Esophagus squamous epithelium (tissue), 5 donors: Measurements from ENCODE around the gene EIF3I. TPM values are rescaled to one million over a fixed set of nuclear protein-coding genes. Genes with fewer than 3 reads are reported as not detected.

Source experiments
- DNase-seq: peaks from one replicate; lab custom pipeline; 2025; lab: John Stamatoyannopoulos, UW
- H3K27ac ChIP-seq, 4 donors: fragments of 200-600 bp; sonication (generic); one replicate each; pipeline ENCODE4 v1.5.1; 2016 to 2019; ENCODE audit warnings: mild to moderate bottlenecking in 1 of 4
- H3K27me3 ChIP-seq, 4 donors: fragments of 200-600 bp; sonication (generic); 1 replicate in 3 of 4; 2 replicates in 1 of 4; pipeline versions ENCODE4 v1.5.1 to v1.6.0; 2017 to 2021; ENCODE audit warnings: antibody characterized with exemption in 1 of 4
- H3K36me3 ChIP-seq, 3 donors: fragments of 200-600 bp; sonication (generic); one replicate each; pipeline ENCODE4 v1.5.1; 2016 to 2019
- H3K4me1 ChIP-seq, 3 donors: fragments of 200-600 bp; sonication (generic); one replicate each; pipeline ENCODE4 v1.5.1; 2017 to 2019
- H3K4me3 ChIP-seq, 4 donors: fragments of 200-600 bp; sonication (generic); 1 replicate in 3 of 4; 2 replicates in 1 of 4; pipeline ENCODE4 v1.5.1; 2016 to 2019; ENCODE audit warnings: mild to moderate bottlenecking in 2 of 4, moderate library complexity in 1 of 4
- H3K9me3 ChIP-seq, 3 donors: fragments of 200-600 bp; sonication (generic); one replicate each; pipeline ENCODE4 v1.5.1; 2016 to 2019
- CTCF ChIP-seq, 6 experiments: fragments of 450-650 bp in 4 of 6; fragments of 200-600 bp in 2 of 6; sonication (generic) in 2 of 6; IDR thresholded peaks; one replicate each; pipeline ENCODE4 v1.5.1; 2016 to 2019; ENCODE audit warnings: antibody characterized with exemption in 6 of 6, mild to moderate bottlenecking in 4 of 6, moderate library complexity in 4 of 6
- POLR2A ChIP-seq, 4 donors: fragments of 450-650 bp; IDR thresholded peaks; one replicate each; pipeline ENCODE4 v1.6.1; 2017; ENCODE audit warnings: antibody characterized with exemption in 4 of 4, mild to moderate bottlenecking in 4 of 4, moderate library complexity in 3 of 4
- WGBS, 2 donors: methylation state at CpG; one replicate each; pipeline ENCODE4 v1.1.5; 2018; 5-methylcytosine and 5-hydroxymethylcytosine counted together
- intact Hi-C: fragments of 100-400 bp; cut with DNase I; formaldehyde crosslinking; loops from one replicate; pipeline ENCODE4 v1.15.0; 2022
- total RNA-seq, 4 donors: library from RNA; depleted of rRNA; stranded (reverse); fragments of >200 nt; gene quantifications; one replicate each; pipeline ENCODE4 v1.1.0, GENCODE V29; 2016
- donor health status: DM: yes; HTN: yes; CAD: no.

Gene EIF3I
- total RNA-seq, 4 donors from 2014 or later: 143 to 220 (median 202) TPM

- intact Hi-C loops: no loop called here
- Histone ChIP-seq H3K4me1 (peaks cover 0 to 5% (median 2%) of the 10 kb centered on the region in 3 donors), H3K4me3 (no peak overlapping the region), H3K36me3 (peaks cover 77 to 100% (median 86%) of the 10 kb centered on the region in 3 donors), H3K9me3 (no peaks in the 10 kb centered on the region), H3K27ac (no peak overlapping the region), H3K27me3 (no peaks in the 10 kb centered on the region)
- 93% methylated on average over 6 to 7 of the region's 8 CpGs for WGBS, 2 donors
- TF ChIP-seq POLR2A (IDR thresholded peaks at IDR 0.05) (no peak), CTCF (IDR thresholded peaks at IDR 0.05) (no peak)
- DNase-seq: no peak
Measured at GRCh38 chr1:32192220-32192948, 29.8 kb upstream of the EIF3I start.

DNA sequence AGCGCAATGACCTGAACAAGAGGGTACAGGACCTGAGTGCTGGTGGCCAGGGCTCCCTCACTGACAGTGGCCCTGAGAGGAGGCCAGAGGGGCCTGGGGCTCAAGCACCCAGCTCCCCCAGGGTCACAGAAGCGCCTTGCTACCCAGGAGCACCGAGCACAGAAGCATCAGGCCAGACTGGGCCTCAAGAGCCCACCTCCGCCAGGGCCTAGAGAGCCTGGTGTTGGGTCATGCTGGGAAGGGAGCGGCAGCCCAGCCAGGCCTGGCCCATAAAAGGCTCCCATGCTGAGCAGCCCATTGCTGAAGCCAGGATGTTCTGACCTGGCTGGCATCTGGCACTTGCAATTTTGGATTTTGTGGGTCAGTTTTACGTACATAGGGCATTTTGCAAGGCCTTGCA, 27.2 kb upstream of the EIF3I start:
- DNase-seq: no peak
- intact Hi-C loops: no loop called here
- WGBS, 2 donors: 80 to 83% methylated on average over 1 to 2 of the region's 6 CpGs
- Histone ChIP-seq H3K9me3 (no peaks in the 10 kb centered on the region), H3K4me1 (peaks cover 6 to 17% (median 10%) of the 10 kb centered on the region in 3 donors), H3K27ac (no peak overlapping the region), H3K27me3 (no peaks in the 10 kb centered on the region), H3K36me3 (peaks cover 55 to 85% (median 63%) of the 10 kb centered on the region in 3 donors), H3K4me3 (no peak overlapping the region)
- no peak for TF ChIP-seq CTCF (IDR thresholded peaks at IDR 0.05)
- TF ChIP-seq POLR2A (IDR thresholded peaks at IDR 0.05): no peak

DNA sequence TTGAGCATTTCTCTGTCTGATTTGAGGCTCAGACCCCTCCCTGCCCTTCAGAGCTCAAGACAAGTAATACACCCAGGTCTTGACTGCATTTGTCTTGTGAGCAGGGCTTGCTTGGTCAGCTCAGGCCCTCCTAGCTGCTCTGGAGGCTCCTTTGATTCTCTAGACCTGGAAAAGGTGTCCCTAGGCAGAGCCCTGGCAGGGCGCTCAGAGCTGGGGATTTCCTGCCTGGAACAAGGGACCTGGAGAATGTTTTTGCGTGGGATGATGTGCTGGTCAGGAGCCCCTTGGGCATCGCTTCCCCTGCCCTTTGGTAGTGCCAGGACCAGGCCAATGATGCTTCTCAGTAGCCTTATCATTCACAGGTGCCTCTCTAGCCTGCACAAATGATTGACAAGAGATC, 26.7 kb upstream of the EIF3I start:
- intact Hi-C loops: no loop called here
- no peak for TF ChIP-seq POLR2A (IDR thresholded peaks at IDR 0.05)
- TF ChIP-seq CTCF (IDR thresholded peaks at IDR 0.05): no peak
- H3K4me1 ChIP-seq: peaks cover 7 to 22% (median 13%) of the 10 kb centered on the region in 3 donors

DNA sequence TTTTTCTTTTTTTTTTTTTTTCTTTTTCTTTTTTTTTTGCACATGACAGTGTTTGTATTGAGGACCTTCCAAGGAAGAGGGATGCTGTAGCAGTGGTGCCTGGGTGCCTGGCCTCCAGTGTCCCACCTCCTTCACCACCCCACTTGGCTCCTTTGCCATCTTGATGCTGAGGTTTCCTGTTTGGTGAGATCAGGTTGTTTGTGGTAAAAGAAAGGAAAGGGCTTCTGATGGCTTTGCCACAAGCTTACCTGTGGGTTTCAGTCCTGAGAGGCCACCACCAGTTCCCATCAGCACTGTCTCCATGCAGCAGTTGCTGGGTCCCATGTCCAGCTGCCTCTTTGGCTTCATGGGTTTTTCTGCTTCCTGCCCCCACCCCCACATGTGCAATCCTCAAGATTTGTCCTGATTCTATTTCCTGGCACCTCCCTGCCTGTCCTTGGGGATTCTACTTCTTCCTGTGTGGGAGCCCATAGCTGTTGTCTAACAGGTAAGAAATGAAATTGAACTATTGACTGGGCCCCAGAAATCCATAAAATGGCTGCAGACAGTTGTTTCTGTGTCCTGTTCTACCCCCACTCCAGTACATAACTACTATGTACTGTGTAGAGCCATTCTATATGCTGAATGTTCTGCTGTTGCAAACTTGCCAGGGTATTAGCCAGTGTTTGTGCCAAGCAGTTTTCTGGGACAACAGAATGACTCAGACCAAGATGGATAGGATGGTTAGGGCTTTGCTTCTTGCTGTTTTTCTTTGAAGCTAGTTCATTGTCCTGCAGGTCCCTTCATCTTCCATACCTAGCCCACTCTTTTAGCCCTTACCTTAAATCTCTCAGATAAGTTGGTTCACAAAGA, 26.0 kb upstream of the EIF3I start:
- Histone ChIP-seq H3K27ac (no peak overlapping the region), H3K9me3 (no peaks in the 10 kb centered on the region), H3K36me3 (peaks cover 49 to 73% (median 51%) of the 10 kb centered on the region in 3 donors), H3K4me3 (no peak overlapping the region), H3K4me1 (peaks cover 7 to 29% (median 17%) of the 10 kb centered on the region in 3 donors), H3K27me3 (no peaks in the 10 kb centered on the region)
- no peak for TF ChIP-seq CTCF (IDR thresholded peaks at IDR 0.05)
- TF ChIP-seq POLR2A (IDR thresholded peaks at IDR 0.05): no peak
- intact Hi-C loops: no loop called here
- no peak for DNase-seq

More for the DNA sequence above, 26.7 kb upstream of the EIF3I start:
- no peaks in the 10 kb centered on the region for H3K27me3 ChIP-seq
- no peak overlapping the region for H3K27ac ChIP-seq
- H3K9me3 ChIP-seq: no peaks in the 10 kb centered on the region
- DNase-seq: no peak
- WGBS, 2 donors: 79% methylated on average over 2 of the region's 3 CpGs; no CpG with 5 or more reads in 1 of the 2 donors
- peaks cover 52 to 80% (median 58%) of the 10 kb centered on the region in 3 donors for H3K36me3 ChIP-seq
- no peak overlapping the region for H3K4me3 ChIP-seq

DNA sequence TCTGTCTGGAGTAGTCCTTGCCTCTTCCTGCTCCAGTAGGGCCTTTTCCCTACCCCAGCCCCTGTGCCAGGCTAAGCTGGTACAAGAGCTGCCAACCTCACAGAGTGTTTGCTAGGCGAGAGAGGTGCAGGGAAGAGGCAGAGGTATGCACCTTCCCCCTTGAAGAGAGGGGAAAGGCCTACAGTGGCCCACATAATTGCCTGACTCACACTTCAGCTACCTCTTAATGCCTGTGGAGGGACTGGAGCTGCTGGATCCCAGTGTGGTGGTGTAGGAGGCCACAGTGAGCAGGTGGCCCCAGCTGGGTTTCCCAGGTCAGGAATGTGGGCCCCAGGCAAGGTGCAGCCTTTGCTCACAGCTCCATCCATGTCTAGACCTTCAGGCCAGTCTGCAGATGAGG, 25.1 kb upstream of the EIF3I start:
- H3K27me3 ChIP-seq: no peaks in the 10 kb centered on the region
- H3K9me3 ChIP-seq: no peaks in the 10 kb centered on the region
- no peak overlapping the region for H3K4me3 ChIP-seq
- H3K27ac ChIP-seq: no peak overlapping the region
- DNase-seq: no peak
- intact Hi-C loops: no loop called here
- no peak for TF ChIP-seq POLR2A (IDR thresholded peaks at IDR 0.05)
- no peak for TF ChIP-seq CTCF (IDR thresholded peaks at IDR 0.05)
- H3K36me3 ChIP-seq: peaks cover 41 to 64% (median 42%) of the 10 kb centered on the region in 3 donors
- no CpG with 5 or more reads among the region's 1 CpG for WGBS, 2 donors
- H3K4me1 ChIP-seq: peaks cover 7 to 38% (median 24%) of the 10 kb centered on the region in 3 donors
